ENCODE results near the gene CRHR2. TPM values are rescaled to one million over a fixed set of nuclear protein-coding genes. Genes with fewer than 3 reads are reported as not detected.

Gene CRHR2
- total and polyA plus RNA-seq, 7 donors: under 0.01 TPM; not detected in 6

DNA sequence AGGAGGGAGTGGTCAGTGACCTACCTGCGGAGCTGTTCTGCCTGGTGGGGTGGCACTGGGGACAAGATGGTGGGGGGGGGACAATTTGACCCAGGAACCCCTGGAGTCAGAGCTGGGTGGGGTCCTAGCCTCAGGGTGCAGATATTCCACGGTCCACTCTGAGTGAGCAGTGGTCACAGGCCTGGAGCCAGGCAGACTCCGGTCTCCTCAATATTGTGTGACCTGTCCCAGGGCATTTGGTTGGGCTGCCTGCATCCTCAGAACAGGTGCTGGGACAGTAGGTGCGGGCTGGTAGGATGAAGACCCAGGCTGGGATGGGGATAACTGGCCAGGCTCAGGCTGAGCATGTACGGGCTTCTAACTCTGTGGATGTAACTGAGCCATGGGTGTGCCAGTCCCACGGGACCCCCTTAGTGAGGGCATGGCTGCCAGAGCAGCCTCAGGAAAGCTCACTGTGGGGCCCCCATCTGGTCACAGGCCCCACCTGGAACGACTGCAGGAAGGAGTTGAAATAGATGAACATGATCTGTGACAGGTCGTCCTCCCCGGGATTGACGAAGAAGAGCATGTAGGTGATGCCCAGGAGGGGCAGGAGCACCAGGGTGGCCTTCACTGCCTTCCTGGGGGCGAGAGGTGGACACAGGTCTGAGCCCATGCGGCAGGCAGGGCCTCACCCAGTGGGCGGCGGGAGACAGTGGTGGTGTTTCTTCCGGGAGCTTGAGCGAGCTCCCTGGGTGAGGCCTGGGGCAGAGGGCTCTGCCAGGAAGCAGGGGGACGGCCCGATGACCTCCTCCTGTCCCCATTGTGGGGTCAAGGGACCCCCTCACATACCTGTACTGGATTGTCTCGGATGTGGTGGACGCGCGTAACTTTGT is 26.9 kb downstream of the CRHR2 start:
- H3K27me3 ChIP-seq: no peaks in the 10 kb centered on the region
- peak; percentile 58 for DNase-seq
- TF ChIP-seq, protein P1, sequence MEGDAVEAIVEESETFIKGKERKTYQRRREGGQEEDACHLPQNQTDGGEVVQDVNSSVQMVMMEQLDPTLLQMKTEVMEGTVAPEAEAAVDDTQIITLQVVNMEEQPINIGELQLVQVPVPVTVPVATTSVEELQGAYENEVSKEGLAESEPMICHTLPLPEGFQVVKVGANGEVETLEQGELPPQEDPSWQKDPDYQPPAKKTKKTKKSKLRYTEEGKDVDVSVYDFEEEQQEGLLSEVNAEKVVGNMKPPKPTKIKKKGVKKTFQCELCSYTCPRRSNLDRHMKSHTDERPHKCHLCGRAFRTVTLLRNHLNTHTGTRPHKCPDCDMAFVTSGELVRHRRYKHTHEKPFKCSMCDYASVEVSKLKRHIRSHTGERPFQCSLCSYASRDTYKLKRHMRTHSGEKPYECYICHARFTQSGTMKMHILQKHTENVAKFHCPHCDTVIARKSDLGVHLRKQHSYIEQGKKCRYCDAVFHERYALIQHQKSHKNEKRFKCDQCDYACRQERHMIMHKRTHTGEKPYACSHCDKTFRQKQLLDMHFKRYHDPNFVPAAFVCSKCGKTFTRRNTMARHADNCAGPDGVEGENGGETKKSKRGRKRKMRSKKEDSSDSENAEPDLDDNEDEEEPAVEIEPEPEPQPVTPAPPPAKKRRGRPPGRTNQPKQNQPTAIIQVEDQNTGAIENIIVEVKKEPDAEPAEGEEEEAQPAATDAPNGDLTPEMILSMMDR (IDR thresholded peaks at IDR 0.05): no peak
- no peak for TF ChIP-seq POLR2AphosphoS5 (IDR thresholded peaks at IDR 0.05)
- no peak for TF ChIP-seq POLR2A (IDR thresholded peaks at IDR 0.05)
- TF ChIP-seq EP300 (IDR thresholded peaks at IDR 0.05): no peak
- no peak overlapping the region for H3K27ac ChIP-seq
- H3K9me3 ChIP-seq: no peaks in the 10 kb centered on the region
- H3K4me1 ChIP-seq: no peaks in the 10 kb centered on the region
- H3K36me3 ChIP-seq: no peaks in the 10 kb centered on the region
- 91 to 94% methylated on average over 22 of the region's 22 CpGs for WGBS, 2 donors
- H3K4me3 ChIP-seq: no peak overlapping the region
- intact Hi-C loops (cut with DNase I): no loop called here

GRCh38 chr7:30654296-30655090 is 27.8 kb downstream of the CRHR2 start:
- H3K27ac ChIP-seq: no peak overlapping the region
- TF ChIP-seq, protein P1 (IDR thresholded peaks at IDR 0.05): no peak
- no peak for TF ChIP-seq EP300 (IDR thresholded peaks at IDR 0.05)
- no peak for TF ChIP-seq POLR2A (IDR thresholded peaks at IDR 0.05)
- TF ChIP-seq POLR2AphosphoS5 (IDR thresholded peaks at IDR 0.05): no peak
- no peak overlapping the region for H3K4me3 ChIP-seq
- no peaks in the 10 kb centered on the region for H3K9me3 ChIP-seq
- no peaks in the 10 kb centered on the region for H3K4me1 ChIP-seq
- H3K36me3 ChIP-seq: no peaks in the 10 kb centered on the region
- 94 to 96% methylated on average over 15 of the region's 15 CpGs for WGBS, 2 donors
- H3K27me3 ChIP-seq: no peaks in the 10 kb centered on the region
- peak; percentile 47 for DNase-seq
- intact Hi-C loops (cut with DNase I): no loop called here

GRCh38 chr7:30652698-30653641 is 29.3 kb downstream of the CRHR2 start:
- Histone ChIP-seq H3K27me3 (no peaks in the 10 kb centered on the region), H3K36me3 (no peaks in the 10 kb centered on the region), H3K27ac (no peak overlapping the region), H3K4me1 (no peaks in the 10 kb centered on the region), H3K4me3 (no peak overlapping the region), H3K9me3 (no peaks in the 10 kb centered on the region)
- intact Hi-C loops (cut with DNase I): no loop called here
- TF ChIP-seq EP300 (IDR thresholded peaks at IDR 0.05): no peak
- no peak for TF ChIP-seq POLR2AphosphoS5 (IDR thresholded peaks at IDR 0.05)
- TF ChIP-seq POLR2A (IDR thresholded peaks at IDR 0.05): no peak
- TF ChIP-seq, protein P1 (IDR thresholded peaks at IDR 0.05): no peak
- peak; percentile 60 for DNase-seq
- 92 to 94% methylated on average over 19 of the region's 19 CpGs for WGBS, 2 donors

GRCh38 chr7:30652132-30652531 is 30.1 kb downstream of the CRHR2 start:
- peak; percentile 50 for DNase-seq
- TF ChIP-seq, protein P1 (IDR thresholded peaks at IDR 0.05): no peak
- TF ChIP-seq POLR2A (IDR thresholded peaks at IDR 0.05) (no peak), EP300 (IDR thresholded peaks at IDR 0.05) (no peak)
- Histone ChIP-seq H3K27ac (no peak overlapping the region), H3K9me3 (no peaks in the 10 kb centered on the region), H3K36me3 (no peaks in the 10 kb centered on the region), H3K27me3 (no peaks in the 10 kb centered on the region), H3K4me1 (no peaks in the 10 kb centered on the region), H3K4me3 (no peak overlapping the region)
- WGBS, 2 donors: 95% methylated on average over 7 of the region's 7 CpGs
- intact Hi-C loops (cut with DNase I): no loop called here

All from sigmoid colon (tissue), 7 donors.